OCI-LY7 (cell line): ENCODE data around the gene STPG1. TPM values are rescaled to one million over a fixed set of nuclear protein-coding genes. Genes with fewer than 3 reads are reported as not detected.

Source experiments
- BruUV-seq: library from RNA; stranded (reverse); fragments of 400-500 nt; replicated peaks from 2 replicates; lab custom pipeline; 2021; lab: Mats Ljungman, UMichigan
- CTCF ChIA-PET: fragments of 300-600 bp; sonication (Branson Sonifier 250); formaldehyde crosslinking; loops from one replicate; lab custom pipeline; 2022; ENCODE audit warnings: antibody characterized with exemption; ENCODE audit not compliant: unreplicated experiment; lab: Charles Lee
- POLR2A ChIA-PET: fragments of 300-600 bp; sonication (Branson Sonifier 250); formaldehyde crosslinking; loops from one replicate; lab custom pipeline; 2022; ENCODE audit warnings: antibody characterized with exemption; lab: Charles Lee
- DNase-seq: peaks from one replicate; pipeline ENCODE4 v3.0.0-alpha.2; 2015; ENCODE audit warnings: low spot score
- H2AFZ ChIP-seq: fragments of 200-600 bp; sonication (generic), shearing (Covaris generic); 2 replicates; pipeline ENCODE4 v1.6.1; 2014; ENCODE audit warnings: mild to moderate bottlenecking, antibody characterized with exemption, low read length, moderate library complexity
- H3K27ac ChIP-seq: fragments of 200-600 bp; sonication (generic); 2 replicates; pipeline ENCODE4 v1.5.1; 2014; ENCODE audit warnings: mixed run types, low read depth, mild to moderate bottlenecking, moderate library complexity, low read length, inconsistent platforms; ENCODE audit not compliant: poor library complexity, severe bottlenecking
- H3K36me3 ChIP-seq: fragments of 200-600 bp; sonication (generic); 2 replicates; pipeline ENCODE4 v1.6.1; 2014; ENCODE audit warnings: mild to moderate bottlenecking, antibody characterized with exemption, low read length, moderate library complexity, mixed read lengths; ENCODE audit not compliant: insufficient read depth
- H3K4me1 ChIP-seq: fragments of 200-600 bp; sonication (generic); 2 replicates; pipeline ENCODE4 v1.5.1; 2014; ENCODE audit warnings: mild to moderate bottlenecking, low read length; ENCODE audit not compliant: insufficient read depth, poor library complexity, severe bottlenecking
- H3K4me2 ChIP-seq: fragments of 200-600 bp; sonication (generic); 2 replicates; pipeline ENCODE4 v1.6.1; 2014; ENCODE audit warnings: mild to moderate bottlenecking, low read length
- H3K4me3 ChIP-seq: fragments of 200-600 bp; sonication (generic); 2 replicates; pipeline ENCODE4 v1.5.1; 2014; ENCODE audit warnings: mild to moderate bottlenecking, low read depth, low read length; ENCODE audit not compliant: poor library complexity, severe bottlenecking
- H3K79me2 ChIP-seq: fragments of 200-600 bp; sonication (generic); 2 replicates; pipeline ENCODE4 v1.6.1; 2016; ENCODE audit warnings: low read depth, mild to moderate bottlenecking, low read length, moderate library complexity, mixed read lengths; ENCODE audit not compliant: insufficient read depth
- H3K9me2 ChIP-seq: fragments of 200-600 bp; sonication (generic); 2 replicates; pipeline ENCODE4 v1.6.1; 2016; ENCODE audit warnings: mild to moderate bottlenecking, low read length, mixed read lengths; ENCODE audit not compliant: insufficient read depth
- H3K9me3 ChIP-seq: fragments of 200-600 bp; sonication (generic); 2 replicates; pipeline ENCODE4 v1.6.1; 2014; ENCODE audit warnings: mild to moderate bottlenecking, mixed run types, low read length, mixed read lengths
- H4K20me1 ChIP-seq: fragments of 200-600 bp; sonication (generic); 2 replicates; pipeline ENCODE4 v1.6.1; 2014; ENCODE audit warnings: mild to moderate bottlenecking, antibody characterized with exemption, low read length, moderate library complexity, mixed read lengths; ENCODE audit not compliant: insufficient read depth
- CTCF ChIP-seq: fragments of 200-600 bp; sonication (generic); conservative IDR thresholded peaks from 2 replicates; pipeline ENCODE4 v1.5.1; 2014; ENCODE audit warnings: mild to moderate bottlenecking, antibody characterized with exemption, low read length, moderate library complexity, mixed read lengths
- EZH2phosphoT487 ChIP-seq: fragments of 200-600 bp; sonication (generic); IDR thresholded peaks from 2 replicates; pipeline ENCODE4 v1.6.1; 2018; ENCODE audit warnings: low read depth, borderline replicate concordance, mild to moderate bottlenecking, mixed run types, antibody characterized with exemption, low read length, moderate library complexity, mixed read lengths
- intact Hi-C: fragments of 100-400 bp; cut with micrococcal nuclease; formaldehyde crosslinking; loops from one replicate; pipeline ENCODE4 v1.10.0; 2022; ENCODE audit not compliant: unreplicated experiment
- total RNA-seq, 2 experiments: library from RNA; depleted of rRNA in 1 of 2; stranded (reverse); fragments of >200 nt in 1 of 2; shearing (Covaris generic) in 1 of 2; gene quantifications; 2 replicates each; pipeline ENCODE4 v1.2.3, GENCODE V29; 2014 to 2022

STPG1 gene
- total RNA-seq, 2 experiments from 2014 or later: 5.1 to 9.6 TPM

- CTCF ChIA-PET: no interaction called here
Measured at GRCh38 chr1:24317081-24317480, 96.5 kb downstream of the STPG1 start.

GRCh38 chr1:24316645-24317044, 96.9 kb downstream of the STPG1 start:
- intact Hi-C loops: no loop called here
- CTCF ChIA-PET: no interaction called here

More at GRCh38 chr1:24317081-24317480, 96.5 kb downstream of the STPG1 start:
- no peaks in the 10 kb centered on the region for H3K79me2 ChIP-seq
- no peaks in the 10 kb centered on the region for H3K36me3 ChIP-seq
- intact Hi-C loops: no loop called here
- no peak overlapping the region for H3K4me2 ChIP-seq
- POLR2A ChIA-PET: interaction anchor here (0.6 kb wide), 3 partner anchors 55 to 383 kb away, joined by 3 to 4 read pairs (median 3); no protein-coding TSS in a partner anchor
- H3K9me2 ChIP-seq: no peaks in the 10 kb centered on the region
- peaks cover 29% of the 10 kb centered on the region for H3K4me1 ChIP-seq
- no peaks in the 10 kb centered on the region for H3K9me3 ChIP-seq
- H4K20me1 ChIP-seq: no peaks in the 10 kb centered on the region
- H3K27ac ChIP-seq: no peak overlapping the region
- H3K4me3 ChIP-seq: no peak overlapping the region
- no TSS peak for BruUV-seq
- TF ChIP-seq EZH2phosphoT487 (no peak), CTCF (0 out of 2 replicates have a peak, but pooled peaks have one; percentile 12)
- DNase-seq: no peak
- H2AFZ ChIP-seq: no peak overlapping the region

More at GRCh38 chr1:24316645-24317044, 96.9 kb downstream of the STPG1 start:
- H3K4me3 ChIP-seq: no peak overlapping the region
- H3K27ac ChIP-seq: no peak overlapping the region
- no peaks in the 10 kb centered on the region for H3K9me2 ChIP-seq
- BruUV-seq: no TSS peak
- no peaks in the 10 kb centered on the region for H3K79me2 ChIP-seq
- H3K4me2 ChIP-seq: no peak overlapping the region
- POLR2A ChIA-PET: interaction anchor here (0.6 kb wide), 3 partner anchors 55 to 384 kb away, joined by 3 to 4 read pairs (median 3); no protein-coding TSS in a partner anchor
- H2AFZ ChIP-seq: no peak overlapping the region
- H3K4me1 ChIP-seq: peaks cover 25% of the 10 kb centered on the region
- H3K36me3 ChIP-seq: no peaks in the 10 kb centered on the region
- H4K20me1 ChIP-seq: no peaks in the 10 kb centered on the region
- no peak for DNase-seq
- TF ChIP-seq CTCF: 0 out of 2 replicates have a peak, but pooled peaks have one; percentile 37
- no peak for TF ChIP-seq EZH2phosphoT487
- no peaks in the 10 kb centered on the region for H3K9me3 ChIP-seq
